SH-SY5Y (cell line): Measurements from ENCODE around the gene PDXK.

Source experiments
- GATA2 ChIP-seq: IDR thresholded peaks from 2 replicates; pipeline ENCODE4 v1.6.1; 2011; ENCODE audit warnings: mild to moderate bottlenecking, low read depth, low read length
- GATA3 ChIP-seq: IDR thresholded peaks from 2 replicates; pipeline ENCODE4 v1.6.1; 2011; ENCODE audit warnings: low read depth, mild to moderate bottlenecking, low read length, moderate library complexity

GRCh38 chr21:43771698-43772424 is 52.9 kb downstream of the PDXK start:
- TF ChIP-seq GATA2: no peak
- no peak for TF ChIP-seq GATA3
